Breast epithelium (tissue), 3 donors: Measurements from ENCODE around the gene ENO3.

Experiments
- CTCF ChIP-seq, 3 donors: fragments of 450-650 bp; IDR thresholded peaks; one replicate each; pipeline ENCODE4 v1.5.1; 2016 to 2017; ENCODE audit warnings: antibody characterized with exemption in 3 of 3, mild to moderate bottlenecking in 3 of 3, moderate library complexity in 3 of 3
- POLR2A ChIP-seq: fragments of 450-650 bp; IDR thresholded peaks from one replicate; pipeline ENCODE4 v1.6.1; 2016; ENCODE audit warnings: antibody characterized with exemption, mild to moderate bottlenecking, moderate library complexity
- POLR2AphosphoS5 ChIP-seq, 3 donors: sonication (generic); formaldehyde crosslinking; IDR thresholded peaks; one replicate each; pipeline ENCODE4 v1.6.1; 2017; ENCODE audit warnings: antibody characterized with exemption in 3 of 3

- no peak for TF ChIP-seq CTCF (IDR thresholded peaks at IDR 0.05)
- no peak for TF ChIP-seq POLR2A
- TF ChIP-seq POLR2AphosphoS5 (IDR thresholded peaks at IDR 0.05): no peak
These were observed 21.8 kb downstream of the ENO3 start for GRCh38 chr17:4972752-4973151.
